Peyer's patch (tissue), 4 donors: ENCODE data around the gene PNKP. TPM values are rescaled to one million over a fixed set of nuclear protein-coding genes. Genes with fewer than 3 reads are reported as not detected.

Experiments
- DNase-seq, 3 donors: peaks; one replicate each; pipeline ENCODE4 v3.0.0-alpha.2; 2017 to 2019
- H3K27ac ChIP-seq, 4 donors: fragments of 200-600 bp; sonication (generic); one replicate each; pipeline ENCODE4 v1.5.1; 2016 to 2019
- H3K27me3 ChIP-seq, 2 donors: fragments of 200-600 bp; sonication (generic); one replicate each; pipeline ENCODE4 v1.5.1; 2019
- H3K36me3 ChIP-seq, 3 donors: fragments of 200-600 bp; sonication (generic); one replicate each; pipeline ENCODE4 v1.5.1; 2016 to 2019
- H3K4me1 ChIP-seq, 4 donors: fragments of 200-600 bp; sonication (generic); one replicate each; pipeline ENCODE4 v1.5.1; 2016 to 2019
- H3K4me3 ChIP-seq, 4 donors: fragments of 200-600 bp; sonication (generic); 1 replicate in 3 of 4; 2 replicates in 1 of 4; pipeline ENCODE4 v1.5.1; 2016 to 2019; ENCODE audit warnings: mild to moderate bottlenecking in 1 of 4
- H3K9me3 ChIP-seq, 4 donors: fragments of 200-600 bp; sonication (generic); one replicate each; pipeline ENCODE4 v1.5.1; 2016 to 2019; ENCODE audit warnings: mild to moderate bottlenecking in 1 of 4
- CTCF ChIP-seq, 6 experiments: fragments of 450-650 bp in 4 of 6; fragments of 200-600 bp in 2 of 6; sonication (generic) in 1 of 6; IDR thresholded peaks; one replicate each; pipeline ENCODE4 v1.5.1; 2017 to 2019; ENCODE audit warnings: antibody characterized with exemption in 6 of 6, mild to moderate bottlenecking in 3 of 6, moderate library complexity in 1 of 6
- POLR2A ChIP-seq, 2 donors: fragments of 450-650 bp; IDR thresholded peaks; one replicate each; pipeline ENCODE4 v1.5.1; 2017; ENCODE audit warnings: antibody characterized with exemption in 2 of 2, mild to moderate bottlenecking in 2 of 2, moderate library complexity in 2 of 2
- total RNA-seq, 4 donors: library from RNA; depleted of rRNA; stranded (reverse); fragments of >200 nt; gene quantifications; one replicate each; pipeline ENCODE4 v1.1.0, GENCODE V29; 2016

PNKP gene
- total RNA-seq, 4 donors from 2014 or later = 58.7 to 235 (median 118) TPM

DNA sequence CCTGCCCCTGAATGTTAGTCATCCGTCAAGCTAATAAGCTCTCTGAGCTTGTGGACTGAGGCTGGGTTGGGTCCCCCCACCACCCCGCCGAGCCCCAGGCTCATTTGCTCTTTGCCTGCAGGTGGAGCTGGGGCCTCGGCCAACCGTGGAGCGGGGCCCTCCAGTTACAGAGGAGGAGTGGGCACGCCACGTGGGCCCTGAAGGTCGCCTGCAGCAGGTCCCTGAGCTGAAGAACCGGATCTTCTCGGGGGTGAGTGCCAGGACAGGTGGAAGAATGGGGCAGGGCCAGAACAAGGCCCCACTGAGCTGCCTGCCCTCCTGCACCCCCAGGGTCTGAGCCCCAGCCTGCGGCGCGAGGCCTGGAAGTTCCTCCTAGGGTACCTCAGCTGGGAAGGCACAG is 15.3 kb upstream of the PNKP start:
- Histone ChIP-seq H3K4me3 (no peak overlapping the region), H3K27me3 (no peaks in the 10 kb centered on the region), H3K36me3 (peaks cover 0 to 83% (median 4%) of the 10 kb centered on the region in 3 donors), H3K27ac (no peak overlapping the region), H3K4me1 (peaks cover 0 to 12% (median 2%) of the 10 kb centered on the region in 4 donors), H3K9me3 (no peaks in the 10 kb centered on the region)
- TF ChIP-seq CTCF (IDR thresholded peaks at IDR 0.05) (no peak), POLR2A (IDR thresholded peaks at IDR 0.05) (no peak)
- DNase-seq = no peak

GRCh38 chr19:49881672-49882394 is 14.5 kb upstream of the PNKP start:
- Histone ChIP-seq H3K4me3 (no peak overlapping the region), H3K4me1 (peaks cover 0 to 12% (median 2%) of the 10 kb centered on the region in 4 donors), H3K27me3 (no peaks in the 10 kb centered on the region), H3K27ac (no peak overlapping the region), H3K36me3 (peaks cover 0 to 78% (median 4%) of the 10 kb centered on the region in 3 donors), H3K9me3 (no peaks in the 10 kb centered on the region)
- DNase-seq = no peak
- TF ChIP-seq CTCF (IDR thresholded peaks at IDR 0.05) (no peak), POLR2A (IDR thresholded peaks at IDR 0.05) (no peak)

GRCh38 chr19:49881186-49881585 is 13.8 kb upstream of the PNKP start:
- Histone ChIP-seq H3K9me3 (no peaks in the 10 kb centered on the region), H3K4me1 (peaks cover 0 to 12% (median 2%) of the 10 kb centered on the region in 4 donors), H3K36me3 (peaks cover 0 to 72% (median 4%) of the 10 kb centered on the region in 3 donors), H3K4me3 (no peak overlapping the region), H3K27ac (no peak overlapping the region), H3K27me3 (no peaks in the 10 kb centered on the region)
- TF ChIP-seq POLR2A (IDR thresholded peaks at IDR 0.05) (no peak), CTCF (IDR thresholded peaks at IDR 0.05) (no peak)
- DNase-seq = no peak

DNA sequence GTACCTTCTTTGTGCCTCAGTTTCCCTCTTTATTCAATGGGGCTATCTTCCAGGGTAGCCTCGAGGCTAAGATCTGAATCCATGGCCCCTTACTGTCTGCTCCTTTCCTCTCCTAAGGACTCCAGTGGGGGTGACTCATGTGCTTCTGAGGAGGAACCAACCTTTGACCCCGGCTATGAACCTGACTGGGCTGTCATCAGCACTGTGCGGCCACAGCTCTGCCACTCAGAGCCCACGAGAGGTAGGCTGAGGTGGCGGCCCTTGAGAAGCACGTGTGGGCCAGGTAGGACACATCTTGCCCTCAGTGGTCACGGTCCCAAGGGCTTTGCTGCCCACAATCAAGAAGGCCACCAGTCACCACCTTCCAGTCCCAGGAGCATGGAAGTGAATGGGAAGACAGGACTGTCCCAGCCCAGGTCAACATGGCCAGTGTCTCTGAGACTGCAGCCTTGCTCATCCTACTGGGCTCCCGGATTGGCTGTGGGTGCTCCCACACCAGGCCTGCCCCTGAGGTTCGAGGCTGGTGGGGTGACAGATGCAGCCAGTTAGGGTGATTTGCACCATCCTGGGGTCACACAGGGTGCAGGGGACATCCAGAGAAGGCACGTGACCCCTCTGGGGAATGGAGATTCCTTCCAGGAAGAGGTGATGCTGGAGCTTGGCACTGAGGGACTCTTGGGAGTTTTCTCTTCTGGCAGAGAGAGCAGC is 12.9 kb upstream of the PNKP start:
- H3K36me3 ChIP-seq = peaks cover 0 to 67% (median 4%) of the 10 kb centered on the region in 3 donors

More for the DNA sequence above, 12.9 kb upstream of the PNKP start:
- Histone ChIP-seq H3K4me3 (no peak overlapping the region), H3K27me3 (no peaks in the 10 kb centered on the region), H3K4me1 (peaks cover 0 to 17% (median 4%) of the 10 kb centered on the region in 4 donors), H3K9me3 (no peaks in the 10 kb centered on the region), H3K27ac (peak overlapping the region in 1 of 4 donors; percentile 20)
- peak in 1 of 3 donors; percentile 76 for DNase-seq
- TF ChIP-seq POLR2A (IDR thresholded peaks at IDR 0.05) (no peak), CTCF (IDR thresholded peaks at IDR 0.05) (no peak)
